Measurements from ENCODE around the gene HLF. TPM values are rescaled to one million over a fixed set of nuclear protein-coding genes. Genes with fewer than 3 reads are reported as not detected.
A peak's percentile ranks its signal among the peaks of the same experiment; 100 is the strongest.

HLF gene
- total and polyA plus RNA-seq, 2 donors (not counting 3 experiments of a cell fraction or from before 2014, with no cell fraction given) = not detected

GRCh38 chr17:55238931-55239297 lies 25.8 kb upstream of the HLF start:
- no TSS peak for BruUV-seq (replicated peaks)
- H2AFZ ChIP-seq (ENCODE audit: low read depth, low read length) = peak overlapping the region; percentile 96
- FAIRE-seq (no peak), DNase-seq (ENCODE audit: low read depth, low spot score) (no peak)
- H3K9me1 ChIP-seq (replicated peaks; ENCODE audit: control insufficient read depth, extremely low read depth, insufficient read depth, low read length) = no peaks in the 10 kb centered on the region
- peaks cover 3% of the 10 kb centered on the region for H3K4me1 ChIP-seq (ENCODE audit: control insufficient read depth, extremely low read depth, insufficient read depth, low read length)
- dilution Hi-C loops (cut with MboI; ENCODE audit: extremely low pct_ligation_motif_present, low sequenced_read_pairs) (no loop called here), intact Hi-C loops (cut with micrococcal nuclease) (loop anchor here (1.0 to 2.0 kb wide), 3 partner anchors 25 to 185 kb away; partner anchors contain the start of gene HLF)
- no peaks in the 10 kb centered on the region for H3K9me3 ChIP-seq (replicated peaks; ENCODE audit: control insufficient read depth, insufficient read depth, low read length)
- ChIA-PET CTCF (interaction anchor here (1.0 to 1.7 kb wide), 6 partner anchors 9 to 176 kb away, joined by 3 to 6 read pairs (median 4); no protein-coding TSS in a partner anchor), POLR2A (no interaction called here)
- no peaks in the 10 kb centered on the region for H4K20me1 ChIP-seq (replicated peaks; ENCODE audit: control insufficient read depth, extremely low read depth, insufficient read depth, low read length)
- H3K4me2 ChIP-seq (ENCODE audit: insufficient read depth, low read length) = peak overlapping the region; percentile 94
- H3K79me2 ChIP-seq (ENCODE audit: control insufficient read depth, insufficient read depth, low read length) = no peaks in the 10 kb centered on the region
- H3K36me3 ChIP-seq (ENCODE audit: control insufficient read depth in 2 of 2, extremely low read depth in 1 of 2, insufficient read depth in 2 of 2, low read length in 2 of 2) = no peaks in the 10 kb centered on the region
- peak overlapping the region; percentile 40 to 57 (median 57) for H3K4me3 ChIP-seq (replicated peaks in 1 of 3; ENCODE audit: insufficient read depth in 1 of 3, low read depth in 1 of 3, low read length in 3 of 3)
- TF ChIP-seq POLR2A (IDR thresholded peaks at IDR 0.05; ENCODE audit: low read depth, low read length) (no peak), MAX (IDR thresholded peaks at IDR 0.05; ENCODE audit: insufficient read depth, insufficient read length) (no peak), JUN (IDR thresholded peaks at IDR 0.05; ENCODE audit: borderline replicate concordance, insufficient read depth, insufficient read length, low read depth) (no peak), FOS (IDR thresholded peaks at IDR 0.05; ENCODE audit: borderline replicate concordance, insufficient read depth, low read length) (no peak), EZH2 (IDR thresholded peaks at IDR 0.05; ENCODE audit: borderline replicate concordance, low read depth, low read length, severe bottlenecking) (no peak), POLR2AphosphoS5 (IDR thresholded peaks at IDR 0.05; ENCODE audit: insufficient read depth, low read depth, low read length) (no peak), GATA2 (IDR thresholded peaks at IDR 0.05; ENCODE audit: insufficient read depth, insufficient read length, low read depth, low read length) (no peak), MYC (IDR thresholded peaks at IDR 0.05; ENCODE audit: low read depth, low read length) (no peak)
- TF ChIP-seq, protein P1, sequence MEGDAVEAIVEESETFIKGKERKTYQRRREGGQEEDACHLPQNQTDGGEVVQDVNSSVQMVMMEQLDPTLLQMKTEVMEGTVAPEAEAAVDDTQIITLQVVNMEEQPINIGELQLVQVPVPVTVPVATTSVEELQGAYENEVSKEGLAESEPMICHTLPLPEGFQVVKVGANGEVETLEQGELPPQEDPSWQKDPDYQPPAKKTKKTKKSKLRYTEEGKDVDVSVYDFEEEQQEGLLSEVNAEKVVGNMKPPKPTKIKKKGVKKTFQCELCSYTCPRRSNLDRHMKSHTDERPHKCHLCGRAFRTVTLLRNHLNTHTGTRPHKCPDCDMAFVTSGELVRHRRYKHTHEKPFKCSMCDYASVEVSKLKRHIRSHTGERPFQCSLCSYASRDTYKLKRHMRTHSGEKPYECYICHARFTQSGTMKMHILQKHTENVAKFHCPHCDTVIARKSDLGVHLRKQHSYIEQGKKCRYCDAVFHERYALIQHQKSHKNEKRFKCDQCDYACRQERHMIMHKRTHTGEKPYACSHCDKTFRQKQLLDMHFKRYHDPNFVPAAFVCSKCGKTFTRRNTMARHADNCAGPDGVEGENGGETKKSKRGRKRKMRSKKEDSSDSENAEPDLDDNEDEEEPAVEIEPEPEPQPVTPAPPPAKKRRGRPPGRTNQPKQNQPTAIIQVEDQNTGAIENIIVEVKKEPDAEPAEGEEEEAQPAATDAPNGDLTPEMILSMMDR (IDR thresholded peaks at IDR 0.05; ENCODE audit: extremely low read depth in 1 of 2, insufficient read depth in 1 of 2, low read depth in 1 of 2, low read length in 2 of 2) = no peak
- no peak overlapping the region for H3K9ac ChIP-seq (replicated peaks; ENCODE audit: extremely low read depth, insufficient read depth, low read length)
- H3K27me3 ChIP-seq (ENCODE audit: control insufficient read depth in 2 of 2, insufficient read depth in 2 of 2, low read length in 2 of 2) = peaks cover 0 to 11% of the 10 kb centered on the region in 2 experiments
- no peak overlapping the region for H3K27ac ChIP-seq (ENCODE audit: insufficient read depth, low read depth, low read length)

Data from endothelial cell of umbilical vein (primary cell).